22Rv1 (cell line): ENCODE data around the gene JAKMIP2.

Experiments used
- CTCF ChIP-seq: fragments of 450-650 bp; IDR thresholded peaks from 2 replicates; pipeline ENCODE4 v1.5.1; 2017; ENCODE audit warnings: mild to moderate bottlenecking
- ZFX ChIP-seq: fragments of 450-650 bp; IDR thresholded peaks from 2 replicates; pipeline ENCODE4 v1.6.1; 2017; ENCODE audit warnings: antibody characterized with exemption, borderline replicate concordance

- TF ChIP-seq CTCF (no peak), ZFX (no peak)
These were observed 28.8 kb downstream of the JAKMIP2 start for GRCh38 chr5:147753765-147754164.
